Fibroblast of the conjunctiva (primary cell): ENCODE measurements around the gene SH3D19.
"Not testable (repeated sequence)": the region's sequence is repeated elsewhere in the genome, so short reads cannot be mapped to it uniquely, and the experiment has no call there.

Source experiments
- DNase-seq: peaks from one replicate; pipeline ENCODE4 v3.0.0-alpha.2; 2010; ENCODE audit warnings: low read depth

The SH3D19 gene

GRCh38 chr4:151095142-151095541 is 230.3 kb downstream of the SH3D19 start:
- DNase-seq: no peak

- no peak for DNase-seq
Measured at GRCh38 chr4:151094290-151094751, 231.1 kb downstream of the SH3D19 start.

DNA sequence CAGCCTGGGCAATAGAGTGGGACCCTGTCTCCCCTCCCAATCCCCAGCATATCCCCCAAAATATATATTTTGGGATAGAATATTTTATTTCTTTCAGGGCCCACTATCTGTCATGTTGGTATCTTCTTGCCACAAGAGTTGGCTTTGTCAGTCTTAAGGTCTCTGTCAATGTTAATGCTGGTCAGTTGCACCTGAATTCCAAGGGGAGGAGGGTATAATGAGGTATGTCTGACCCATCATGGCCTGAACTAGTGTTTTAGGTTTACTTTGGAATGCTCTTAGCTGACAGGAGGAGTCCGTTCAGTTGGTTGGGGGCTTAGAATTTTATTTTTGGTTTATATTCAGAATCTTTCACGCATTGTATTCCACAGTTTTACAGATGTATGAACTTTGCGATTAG is 232.2 kb downstream of the SH3D19 start:
- no peak for DNase-seq

- no peak for DNase-seq
Measured at GRCh38 chr4:151092488-151092887, 232.9 kb downstream of the SH3D19 start.

GRCh38 chr4:151091047-151091446 is 234.4 kb downstream of the SH3D19 start:
- no peak for DNase-seq

DNA sequence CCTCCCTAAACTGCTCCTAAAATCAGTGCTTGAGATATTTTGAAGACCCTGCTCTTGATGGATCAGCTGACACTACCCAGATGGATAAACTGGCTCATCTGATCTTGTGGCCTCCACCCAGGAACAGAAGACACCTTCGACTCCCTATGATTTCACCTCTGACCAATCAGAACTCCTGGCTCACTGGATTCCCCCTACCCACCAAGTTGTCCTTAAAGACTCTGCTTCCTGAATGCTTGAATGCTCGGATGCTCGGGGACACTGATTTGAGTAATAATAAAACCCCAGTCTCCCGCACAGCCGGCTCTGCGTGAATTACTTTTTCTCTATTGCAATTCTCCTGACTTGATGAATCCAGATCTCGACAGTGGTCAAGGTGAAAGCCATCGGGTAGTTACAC is 237.9 kb downstream of the SH3D19 start:
- no peak for DNase-seq

GRCh38 chr4:151077978-151078377 is 247.4 kb downstream of the SH3D19 start:
- not testable (repeated sequence) for DNase-seq

- DNase-seq: no peak
Measured at GRCh38 chr4:151074416-151074916, 250.9 kb downstream of the SH3D19 start.
